ENCODE measurements around the gene ADK. TPM values are rescaled to one million over a fixed set of nuclear protein-coding genes. Genes with fewer than 3 reads are reported as not detected.

Gene ADK
- total RNA-seq, 1 experiment from 2014 or later = 159 TPM

DNA sequence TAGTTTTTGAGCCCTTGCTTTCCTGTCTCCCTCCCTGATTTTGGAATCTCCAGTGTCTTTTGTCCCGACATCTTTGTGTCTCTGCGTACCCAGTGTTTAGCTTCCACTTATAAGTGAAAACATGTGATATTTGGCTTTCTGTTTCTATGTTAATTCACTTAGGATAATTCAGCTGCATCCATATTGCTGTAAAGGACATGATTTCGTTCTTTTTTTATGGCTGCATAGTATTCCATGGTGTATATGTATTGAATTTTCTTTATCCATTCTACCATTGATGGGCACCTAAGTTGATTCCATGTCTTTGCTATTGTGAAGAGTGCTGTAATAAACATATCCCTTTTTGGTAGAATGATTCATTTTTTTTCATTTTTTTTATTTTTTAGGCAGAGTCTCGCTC, 48.3 kb downstream of the ADK start:
- no peak overlapping the region for H3K4me3 ChIP-seq
- no peak for TF ChIP-seq CTCF (conservative IDR thresholded peaks at IDR 0.05)
- no peak for TF ChIP-seq EZH2 (IDR thresholded peaks at IDR 0.05; ENCODE audit: low read depth)
- no peaks in the 10 kb centered on the region for H3K27me3 ChIP-seq (ENCODE audit: insufficient read depth, low read depth)
- H3K9me3 ChIP-seq (ENCODE audit: insufficient read depth, low read depth) = no peaks in the 10 kb centered on the region
- H2AFZ ChIP-seq = no peak overlapping the region
- H3K9me2 ChIP-seq (ENCODE audit: insufficient read depth) = no peaks in the 10 kb centered on the region; the same call in 1 of the 2 replicates
- H3K4me2 ChIP-seq = no peak overlapping the region
- H3K4me1 ChIP-seq (replicated peaks; ENCODE audit: insufficient read depth) = peaks cover 5% of the 10 kb centered on the region
- no TSS peak for BruUV-seq (replicated peaks)
- H3K36me3 ChIP-seq (ENCODE audit: low read depth) = peaks cover 15% of the 10 kb centered on the region; the same call in 1 of the 2 replicates
- CTCF ChIA-PET = no interaction called here
- intact Hi-C loops (cut with micrococcal nuclease; ENCODE audit: unreplicated experiment) = no loop called here
- no peak for DNase-seq
- H3K79me2 ChIP-seq (ENCODE audit: low read depth) = peaks cover 70% of the 10 kb centered on the region
- POLR2A ChIA-PET (ENCODE audit: unreplicated experiment) = interaction anchor here (0.6 kb wide), 1 partner anchor 14 kb away, joined by 3 read pairs; no protein-coding TSS in a partner anchor
- no peak overlapping the region for H3K27ac ChIP-seq
- H3F3A ChIP-seq (ENCODE audit: insufficient read depth, low read depth) = peaks cover 8% of the 10 kb centered on the region; the same call in 1 of the 2 replicates
- H4K20me1 ChIP-seq (ENCODE audit: insufficient read depth) = no peaks in the 10 kb centered on the region

GRCh38 chr10:74202356-74202755, 51.3 kb downstream of the ADK start:
- Histone ChIP-seq H3K27me3 (ENCODE audit: insufficient read depth, low read depth) (no peaks in the 10 kb centered on the region), H2AFZ (no peak overlapping the region), H3K4me2 (no peak overlapping the region), H3F3A (ENCODE audit: insufficient read depth, low read depth) (peaks cover 15% of the 10 kb centered on the region; the same call in 1 of the 2 replicates), H3K4me1 (replicated peaks; ENCODE audit: insufficient read depth) (peaks cover 17% of the 10 kb centered on the region), H3K9me2 (ENCODE audit: insufficient read depth) (no peaks in the 10 kb centered on the region), H3K79me2 (ENCODE audit: low read depth) (peaks cover 44% of the 10 kb centered on the region), H3K27ac (no peak overlapping the region), H3K36me3 (ENCODE audit: low read depth) (0 out of 2 replicates have a peak, but pooled peaks cover 19% of the 10 kb centered on the region), H3K4me3 (no peak overlapping the region), H4K20me1 (ENCODE audit: insufficient read depth) (no peaks in the 10 kb centered on the region), H3K9me3 (ENCODE audit: insufficient read depth, low read depth) (no peaks in the 10 kb centered on the region)
- no peak for DNase-seq
- no TSS peak for BruUV-seq (replicated peaks)
- CTCF ChIA-PET = interaction anchor here (0.7 kb wide), 1 partner anchor 10 kb away, joined by 4 read pairs; no protein-coding TSS in a partner anchor
- POLR2A ChIA-PET (ENCODE audit: unreplicated experiment) = no interaction called here
- TF ChIP-seq CTCF (conservative IDR thresholded peaks at IDR 0.05) (no peak), EZH2 (IDR thresholded peaks at IDR 0.05; ENCODE audit: low read depth) (no peak)
- intact Hi-C loops (cut with micrococcal nuclease; ENCODE audit: unreplicated experiment) = no loop called here

DNA sequence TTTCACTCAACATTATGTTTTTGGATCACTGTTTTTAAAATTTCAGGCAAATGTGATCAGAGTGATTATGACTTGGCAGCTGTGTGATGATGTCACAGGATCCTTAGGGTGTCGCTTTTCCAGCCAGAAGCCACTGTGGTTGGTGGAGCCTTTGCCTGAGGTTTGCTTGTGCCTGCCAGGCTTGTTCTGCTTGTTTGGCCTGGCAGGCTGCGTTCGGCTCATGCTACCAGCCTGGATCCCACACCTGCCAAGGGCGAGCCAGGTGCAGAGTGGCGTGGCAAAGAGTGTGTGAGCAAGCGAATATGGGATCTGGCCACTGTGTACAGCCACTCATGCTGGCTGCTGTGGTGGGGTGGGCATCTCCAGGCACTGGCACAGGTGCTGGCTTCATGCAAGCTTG, 55.7 kb downstream of the ADK start:
- H4K20me1 ChIP-seq (ENCODE audit: insufficient read depth) = no peaks in the 10 kb centered on the region
- peak; percentile 69 to 75 for DNase-seq
- ChIA-PET POLR2A (ENCODE audit: unreplicated experiment) (interaction anchor here (0.7 kb wide), 1 partner anchor 150 kb away, joined by 4 read pairs; no protein-coding TSS in a partner anchor), CTCF (interaction anchor here (0.5 kb wide), 1 partner anchor 335 kb away, joined by 3 read pairs; no protein-coding TSS in a partner anchor)
- H3K27me3 ChIP-seq (ENCODE audit: insufficient read depth, low read depth) = no peaks in the 10 kb centered on the region
- H3K36me3 ChIP-seq (ENCODE audit: low read depth) = 0 out of 2 replicates have a peak, but pooled peaks cover 28% of the 10 kb centered on the region
- no peak overlapping the region for H3K4me3 ChIP-seq
- intact Hi-C loops (cut with micrococcal nuclease; ENCODE audit: unreplicated experiment) = loop anchor here (1.0 kb wide), 1 partner anchor 16 kb away; no protein-coding TSS in a partner anchor
- H3K4me2 ChIP-seq = no peak overlapping the region
- H3K4me1 ChIP-seq (replicated peaks; ENCODE audit: insufficient read depth) = peaks cover 17% of the 10 kb centered on the region
- peaks cover 7% of the 10 kb centered on the region; the same call in 1 of the 2 replicates for H3F3A ChIP-seq (ENCODE audit: insufficient read depth, low read depth)
- H3K9me2 ChIP-seq (ENCODE audit: insufficient read depth) = no peaks in the 10 kb centered on the region
- no peak overlapping the region for H2AFZ ChIP-seq
- no peak for TF ChIP-seq CTCF (conservative IDR thresholded peaks at IDR 0.05)
- BruUV-seq (replicated peaks) = no TSS peak
- H3K9me3 ChIP-seq (ENCODE audit: insufficient read depth, low read depth) = no peaks in the 10 kb centered on the region
- H3K79me2 ChIP-seq (ENCODE audit: low read depth) = peaks cover 34% of the 10 kb centered on the region
- H3K27ac ChIP-seq = peak overlapping the region; percentile 46
